Stimulated activated CD4-positive, alpha-beta T cell treated with anti-CD3 and anti-CD28 coated beads, Interleukin-4, amount 100 ng/mL, for 48 hours (primary cell): ENCODE data around the gene GRID1.

Experiments used
- DNase-seq, 2 donors: peaks; one replicate each; pipeline ENCODE4 v3.0.0-alpha.2; 2020; ENCODE audit warnings: low read depth in 2 of 2

The GRID1 gene

GRCh38 chr10:86314616-86315548 lies 51.7 kb downstream of the GRID1 start:
- DNase-seq, result no peak

- DNase-seq, result no peak
These were observed 53.0 kb downstream of the GRID1 start for GRCh38 chr10:86313621-86314041.

GRCh38 chr10:86312701-86313270 lies 53.8 kb downstream of the GRID1 start:
- DNase-seq, result no peak

- no peak for DNase-seq
These were observed 54.7 kb downstream of the GRID1 start for GRCh38 chr10:86311906-86312305.

- no peak for DNase-seq
These were observed 55.4 kb downstream of the GRID1 start for GRCh38 chr10:86311190-86311589.

GRCh38 chr10:86310702-86311101 lies 55.9 kb downstream of the GRID1 start:
- no peak for DNase-seq

GRCh38 chr10:86310291-86310690 lies 56.3 kb downstream of the GRID1 start:
- DNase-seq, result no peak

GRCh38 chr10:86308056-86308455 lies 58.5 kb downstream of the GRID1 start:
- DNase-seq, result no peak

GRCh38 chr10:86306628-86307278 lies 59.8 kb downstream of the GRID1 start:
- DNase-seq, result peak in 1 of 2 donors; percentile 15

GRCh38 chr10:86305521-86305920 lies 61.1 kb downstream of the GRID1 start:
- DNase-seq, result no peak

GRCh38 chr10:86304436-86304835 lies 62.2 kb downstream of the GRID1 start:
- DNase-seq, result no peak

- DNase-seq, result no peak
These were observed 63.0 kb downstream of the GRID1 start for GRCh38 chr10:86303626-86304025.

GRCh38 chr10:86301971-86302370 lies 64.6 kb downstream of the GRID1 start:
- no peak for DNase-seq

- DNase-seq, result no peak
These were observed 65.4 kb downstream of the GRID1 start for GRCh38 chr10:86300931-86301830.

- no peak for DNase-seq
These were observed 66.1 kb downstream of the GRID1 start for GRCh38 chr10:86300399-86300925.

- DNase-seq, result no peak
These were observed 67.0 kb downstream of the GRID1 start for GRCh38 chr10:86299562-86299961.

- no peak for DNase-seq
These were observed 68.0 kb downstream of the GRID1 start for GRCh38 chr10:86298501-86299001.

GRCh38 chr10:86295791-86296190 lies 70.8 kb downstream of the GRID1 start:
- DNase-seq, result no peak

GRCh38 chr10:86295351-86295750 lies 71.2 kb downstream of the GRID1 start:
- no peak for DNase-seq

- no peak for DNase-seq
These were observed 72.0 kb downstream of the GRID1 start for GRCh38 chr10:86294346-86295265.
